PC-9 (cell line): ENCODE measurements around the gene H3-3A. TPM values are rescaled to one million over a fixed set of nuclear protein-coding genes. Genes with fewer than 3 reads are reported as not detected.

Experiments used
- BruUV-seq: library from RNA; stranded (reverse); fragments of 400-500 nt; replicated peaks from 2 replicates; lab custom pipeline; 2021; lab: Mats Ljungman, UMichigan
- CTCF ChIA-PET: fragments of 300-600 bp; sonication (Branson Sonifier 250); formaldehyde crosslinking; loops from one replicate; lab custom pipeline; 2022; ENCODE audit warnings: antibody characterized with exemption; lab: Charles Lee
- POLR2A ChIA-PET: fragments of 300-600 bp; sonication (Branson Sonifier 250); formaldehyde crosslinking; loops from one replicate; lab custom pipeline; 2022; ENCODE audit warnings: antibody characterized with exemption; ENCODE audit not compliant: unreplicated experiment; lab: Charles Lee
- DNase-seq, 2 experiments: peaks; one replicate each; pipeline versions ENCODE4 v3.0.0 to v3.0.0-alpha.2; 2015 to 2022; ENCODE audit warnings: mixed read lengths in 1 of 2
- H2AFZ ChIP-seq: fragments of 200-600 bp; sonication (generic); 2 replicates; pipeline ENCODE4 v1.8.1; 2017; ENCODE audit warnings: antibody characterized with exemption
- H3F3A ChIP-seq: fragments of 200-600 bp; sonication (generic); 2 replicates; pipeline ENCODE4 v1.8.1; 2017; ENCODE audit warnings: antibody characterized with exemption, mild to moderate bottlenecking, low read depth; ENCODE audit not compliant: insufficient read depth
- H3K27ac ChIP-seq: fragments of 200-600 bp; sonication (generic); 2 replicates; pipeline ENCODE4 v1.6.1; 2016; ENCODE audit warnings: mixed run types
- H3K27me3 ChIP-seq: fragments of 200-600 bp; sonication (generic); 2 replicates; pipeline ENCODE4 v1.6.1; 2016; ENCODE audit warnings: low read depth, mixed run types; ENCODE audit not compliant: insufficient read depth
- H3K36me3 ChIP-seq: fragments of 200-600 bp; sonication (generic); 2 replicates; pipeline ENCODE4 v1.6.1; 2016; ENCODE audit warnings: low read depth, mixed run types
- H3K4me1 ChIP-seq: fragments of 200-600 bp; sonication (generic); replicated peaks from 2 replicates; pipeline ENCODE4 v1.6.1; 2016; ENCODE audit warnings: mixed run types; ENCODE audit not compliant: insufficient read depth
- H3K4me2 ChIP-seq: fragments of 200-600 bp; sonication (generic); 2 replicates; pipeline ENCODE4 v1.6.1; 2017; ENCODE audit warnings: mixed run types
- H3K4me3 ChIP-seq: fragments of 200-600 bp; sonication (generic); 2 replicates; pipeline ENCODE4 v1.6.1; 2016; ENCODE audit warnings: mixed run types
- H3K79me2 ChIP-seq: fragments of 200-600 bp; sonication (generic); 2 replicates; pipeline ENCODE4 v1.6.1; 2017; ENCODE audit warnings: low read depth, mixed run types
- H3K9me2 ChIP-seq: fragments of 200-600 bp; sonication (generic); 2 replicates; pipeline ENCODE4 v1.8.1; 2017; ENCODE audit warnings: mild to moderate bottlenecking; ENCODE audit not compliant: insufficient read depth
- H3K9me3 ChIP-seq: fragments of 200-600 bp; sonication (generic); 2 replicates; pipeline ENCODE4 v1.8.1; 2016; ENCODE audit warnings: low read depth; ENCODE audit not compliant: insufficient read depth
- H4K20me1 ChIP-seq: fragments of 200-600 bp; sonication (generic); 2 replicates; pipeline ENCODE4 v1.8.1; 2017; ENCODE audit not compliant: insufficient read depth
- EZH2 ChIP-seq: fragments of 200-600 bp; sonication (generic); IDR thresholded peaks from 2 replicates; pipeline ENCODE4 v1.8.0; 2017; ENCODE audit warnings: antibody characterized with exemption, low read depth
- intact Hi-C: fragments of 100-400 bp; cut with micrococcal nuclease; formaldehyde crosslinking; loops from one replicate; pipeline ENCODE4 v1.10.0; 2022; ENCODE audit not compliant: unreplicated experiment
- total RNA-seq: library from RNA; stranded (reverse); gene quantifications from 2 replicates; pipeline ENCODE4 v1.2.3, GENCODE V29; 2021
- TF ChIP-seq, protein P1 (sequence below): fragments of 200-600 bp; sonication (generic); conservative IDR thresholded peaks from 2 replicates; pipeline ENCODE4 v1.6.1; 2017; ENCODE audit warnings: mixed run types, antibody characterized with exemption, mild to moderate bottlenecking, moderate library complexity

The H3-3A gene
- total RNA-seq, 1 experiment from 2014 or later = 584 TPM

DNA sequence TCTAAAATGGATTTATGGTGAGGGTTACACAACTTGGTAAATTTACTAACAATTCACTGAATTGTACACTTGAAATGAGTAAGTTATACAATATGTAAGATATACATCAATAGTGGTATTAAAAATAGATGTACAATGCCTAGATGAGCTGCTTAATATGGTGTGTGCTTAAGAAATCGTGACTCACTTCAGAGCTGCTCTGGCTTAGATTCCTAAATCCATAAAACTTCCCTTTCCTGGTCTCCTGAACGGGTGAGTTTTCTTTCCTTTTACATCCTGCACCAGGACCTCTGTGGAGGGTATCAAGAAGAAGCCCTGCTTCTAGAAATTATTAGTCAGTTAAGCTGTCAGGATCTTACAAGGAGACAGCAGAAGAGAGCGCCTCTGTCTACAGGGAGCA, 30.4 kb downstream of the H3-3A start:
- no peaks in the 10 kb centered on the region for H3K36me3 ChIP-seq
- POLR2A ChIA-PET = interaction anchor here (1.6 kb wide), 1 partner anchor 9 kb away, joined by 15 read pairs; no protein-coding TSS in a partner anchor
- peaks cover 11% of the 10 kb centered on the region for H3K4me1 ChIP-seq
- intact Hi-C loops = no loop called here
- TF ChIP-seq, protein P1, sequence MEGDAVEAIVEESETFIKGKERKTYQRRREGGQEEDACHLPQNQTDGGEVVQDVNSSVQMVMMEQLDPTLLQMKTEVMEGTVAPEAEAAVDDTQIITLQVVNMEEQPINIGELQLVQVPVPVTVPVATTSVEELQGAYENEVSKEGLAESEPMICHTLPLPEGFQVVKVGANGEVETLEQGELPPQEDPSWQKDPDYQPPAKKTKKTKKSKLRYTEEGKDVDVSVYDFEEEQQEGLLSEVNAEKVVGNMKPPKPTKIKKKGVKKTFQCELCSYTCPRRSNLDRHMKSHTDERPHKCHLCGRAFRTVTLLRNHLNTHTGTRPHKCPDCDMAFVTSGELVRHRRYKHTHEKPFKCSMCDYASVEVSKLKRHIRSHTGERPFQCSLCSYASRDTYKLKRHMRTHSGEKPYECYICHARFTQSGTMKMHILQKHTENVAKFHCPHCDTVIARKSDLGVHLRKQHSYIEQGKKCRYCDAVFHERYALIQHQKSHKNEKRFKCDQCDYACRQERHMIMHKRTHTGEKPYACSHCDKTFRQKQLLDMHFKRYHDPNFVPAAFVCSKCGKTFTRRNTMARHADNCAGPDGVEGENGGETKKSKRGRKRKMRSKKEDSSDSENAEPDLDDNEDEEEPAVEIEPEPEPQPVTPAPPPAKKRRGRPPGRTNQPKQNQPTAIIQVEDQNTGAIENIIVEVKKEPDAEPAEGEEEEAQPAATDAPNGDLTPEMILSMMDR = no peak
- TF ChIP-seq EZH2 = no peak
- no peaks in the 10 kb centered on the region for H3K9me2 ChIP-seq
- H3K4me3 ChIP-seq = no peak overlapping the region
- H3K27ac ChIP-seq = no peak overlapping the region
- peaks cover 3% of the 10 kb centered on the region; the same call in 1 of the 2 replicates for H3F3A ChIP-seq
- H3K4me2 ChIP-seq = no peak overlapping the region
- H4K20me1 ChIP-seq = no peaks in the 10 kb centered on the region
- H3K9me3 ChIP-seq = no peaks in the 10 kb centered on the region
- no peak overlapping the region for H2AFZ ChIP-seq
- no TSS peak for BruUV-seq
- no peaks in the 10 kb centered on the region for H3K27me3 ChIP-seq
- no peak for DNase-seq
- CTCF ChIA-PET = interaction anchor here (1.2 kb wide), 1 partner anchor 28 kb away, joined by 4 read pairs; no protein-coding TSS in a partner anchor
- no peaks in the 10 kb centered on the region for H3K79me2 ChIP-seq

GRCh38 chr1:226093621-226094020, 31.1 kb downstream of the H3-3A start:
- intact Hi-C loops = no loop called here
- peaks cover 18% of the 10 kb centered on the region for H3K4me1 ChIP-seq
- H3K36me3 ChIP-seq = no peaks in the 10 kb centered on the region
- H3K4me2 ChIP-seq = no peak overlapping the region
- H3K27me3 ChIP-seq = no peaks in the 10 kb centered on the region
- ChIA-PET POLR2A (interaction anchor here (1.6 kb wide), 1 partner anchor 10 kb away, joined by 15 read pairs; no protein-coding TSS in a partner anchor), CTCF (interaction anchor here (0.8 to 1.2 kb wide), 2 partner anchors 24 to 29 kb away, joined by 4 read pairs; no protein-coding TSS in a partner anchor)
- H3K9me2 ChIP-seq = no peaks in the 10 kb centered on the region
- H2AFZ ChIP-seq = no peak overlapping the region
- TF ChIP-seq, protein P1 = no peak
- no peak overlapping the region for H3K4me3 ChIP-seq
- H3F3A ChIP-seq = peaks cover 3% of the 10 kb centered on the region; the same call in 1 of the 2 replicates
- no TSS peak for BruUV-seq
- H3K27ac ChIP-seq = no peak overlapping the region
- H3K79me2 ChIP-seq = no peaks in the 10 kb centered on the region
- DNase-seq = no peak
- no peaks in the 10 kb centered on the region for H4K20me1 ChIP-seq
- H3K9me3 ChIP-seq = no peaks in the 10 kb centered on the region

DNA sequence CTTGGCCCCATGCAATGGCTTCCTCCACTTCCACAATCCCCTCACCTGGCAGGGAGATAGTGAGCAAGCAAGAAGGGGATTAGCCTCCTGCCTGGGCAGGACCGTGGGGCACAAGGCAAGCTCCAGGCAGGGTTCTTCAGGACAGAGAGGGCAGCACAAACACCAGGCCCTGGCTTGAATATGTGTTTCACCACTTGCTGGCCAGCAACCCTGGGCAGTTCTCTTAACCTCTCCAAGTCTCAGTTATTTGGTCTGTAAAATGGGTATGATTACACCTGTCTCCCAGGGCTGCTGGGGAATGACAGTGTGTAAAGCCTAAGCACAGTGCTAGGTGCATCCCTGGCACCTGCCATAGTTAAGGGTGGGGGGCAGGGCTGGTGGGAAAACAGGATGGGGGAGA, 31.9 kb downstream of the H3-3A start:
- POLR2A ChIA-PET = no interaction called here
- intact Hi-C loops = no loop called here
- H3K4me1 ChIP-seq = peaks cover 18% of the 10 kb centered on the region
- no peak overlapping the region for H3K4me3 ChIP-seq
- no peak overlapping the region for H3K4me2 ChIP-seq
- no peak overlapping the region for H2AFZ ChIP-seq
- CTCF ChIA-PET = no interaction called here
- peaks cover 3% of the 10 kb centered on the region; the same call in 1 of the 2 replicates for H3F3A ChIP-seq
- no peaks in the 10 kb centered on the region for H3K9me2 ChIP-seq
- no peaks in the 10 kb centered on the region for H3K36me3 ChIP-seq
- H3K79me2 ChIP-seq = no peaks in the 10 kb centered on the region
- H3K27ac ChIP-seq = no peak overlapping the region
- no TSS peak for BruUV-seq
- H3K9me3 ChIP-seq = no peaks in the 10 kb centered on the region
- DNase-seq = no peak
- H4K20me1 ChIP-seq = no peaks in the 10 kb centered on the region
- TF ChIP-seq EZH2 = no peak
- TF ChIP-seq, protein P1 = no peak
- no peaks in the 10 kb centered on the region for H3K27me3 ChIP-seq
